Natural killer cell (primary cell): ENCODE data around the gene AK9. TPM values are rescaled to one million over a fixed set of nuclear protein-coding genes. Genes with fewer than 3 reads are reported as not detected.

Experiments
- ATAC-seq, 3 donors: fragments of 150-1000 bp in 2 of 3; fragments of 200-7000 bp in 1 of 3; cut with Tn5 transposase; 1 replicate in 1 of 3; 2 replicates in 2 of 3; pipeline ENCODE4 v1.10.0; 2021; ENCODE audit warnings: mild to moderate bottlenecking in 2 of 3, moderate library complexity in 2 of 3
- DNase-seq, 2 donors: peaks; one replicate each; pipeline versions ENCODE4 v3.0.0 to v3.0.0-alpha.2; 2013 to 2021; ENCODE audit warnings: mixed read lengths in 1 of 2
- H3K27ac ChIP-seq: one replicate; pipeline ENCODE4 v1.5.1; 2013; ENCODE audit warnings: mild to moderate bottlenecking, low read length
- H3K27me3 ChIP-seq: one replicate; pipeline ENCODE4 v1.6.1; 2013; ENCODE audit warnings: low read length; ENCODE audit not compliant: control insufficient read depth, insufficient read depth
- H3K36me3 ChIP-seq: one replicate; pipeline ENCODE4 v1.6.1; 2013; ENCODE audit warnings: low read length; ENCODE audit not compliant: control insufficient read depth, insufficient read depth
- H3K4me1 ChIP-seq: one replicate; pipeline ENCODE4 v1.6.1; 2013; ENCODE audit warnings: low read length; ENCODE audit not compliant: control insufficient read depth, insufficient read depth
- H3K4me3 ChIP-seq: one replicate; pipeline ENCODE4 v1.5.1; 2013; ENCODE audit warnings: low read length
- H3K9me3 ChIP-seq: one replicate; pipeline ENCODE4 v1.6.1; 2013; ENCODE audit warnings: low read length; ENCODE audit not compliant: control insufficient read depth, insufficient read depth
- H3K27ac Mint-ChIP-seq, 2 donors: one replicate each; pipeline ENCODE4 v1.8.0; 2022; ENCODE audit warnings: mild to moderate bottlenecking in 2 of 2, mixed read lengths in 2 of 2, moderate library complexity in 1 of 2
- H3K27me3 Mint-ChIP-seq, 2 donors: one replicate each; pipeline ENCODE4 v1.8.0; 2022; ENCODE audit warnings: low read depth in 2 of 2, mixed read lengths in 2 of 2
- H3K36me3 Mint-ChIP-seq: one replicate; pipeline ENCODE4 v1.8.0; 2022; ENCODE audit warnings: mixed read lengths
- H3K4me1 Mint-ChIP-seq, 2 donors: one replicate each; pipeline ENCODE4 v1.8.0; 2022; ENCODE audit warnings: mixed read lengths in 2 of 2
- H3K4me3 Mint-ChIP-seq: one replicate; pipeline ENCODE4 v1.8.0; 2022; ENCODE audit warnings: mild to moderate bottlenecking, moderate library complexity, mixed read lengths
- H3K9me3 Mint-ChIP-seq, 2 donors: one replicate each; pipeline ENCODE4 v1.8.0; 2022; ENCODE audit warnings: mixed read lengths in 2 of 2
- CTCF ChIP-seq: fragments of 200-600 bp; IDR thresholded peaks from one replicate; pipeline ENCODE4 v1.8.0; 2022; ENCODE audit warnings: antibody characterized with exemption
- WGBS: methylation state at CpG from one replicate; pipeline ENCODE4 v1.1.7; 2013; ENCODE audit warnings: missing lambda C conversion rate; ENCODE audit not compliant: insufficient coverage; 5-methylcytosine and 5-hydroxymethylcytosine counted together
- intact Hi-C: fragments of 100-400 bp; cut with micrococcal nuclease; formaldehyde crosslinking; loops from one replicate; pipeline ENCODE4 v1.14.2; 2022
- total RNA-seq, 4 donors: library from RNA; stranded (reverse); fragments of 120-200 nt in 1 of 4; gene quantifications; one replicate each; pipeline versions ENCODE4 v1.2.3 to v1.2.4, GENCODE V29; 2013 to 2022

AK9 gene
- total RNA-seq, 3 donors from 2014 or later (not counting 1 experiment from before 2014, with no cell fraction given), result 14.0 to 19.2 (median 14.2) TPM

- no peak for TF ChIP-seq CTCF
- Mint-ChIP-seq H3K27me3 (no peaks in the 10 kb centered on the region), H3K9me3 (no peaks in the 10 kb centered on the region), H3K36me3 (peaks cover 7% of the 10 kb centered on the region), H3K27ac (no peak overlapping the region), H3K4me3 (no peak overlapping the region), H3K4me1 (peaks cover 28 to 37% of the 10 kb centered on the region in 2 donors)
- H3K27me3 ChIP-seq, result no peaks in the 10 kb centered on the region
- no peak overlapping the region for H3K4me3 ChIP-seq
- DNase-seq (no peak), ATAC-seq (no peak)
- intact Hi-C loops, result loop anchor here (10.0 kb wide), 1 partner anchor 242 kb away; the partner anchor contains the start of gene MICAL1
- whole genome bisulfite sequencing, result 92% methylated on average over 3 of the region's 5 CpGs
- peaks cover 8% of the 10 kb centered on the region for H3K4me1 ChIP-seq
- no peaks in the 10 kb centered on the region for H3K9me3 ChIP-seq
- peaks cover 6% of the 10 kb centered on the region for H3K36me3 ChIP-seq
- no peak overlapping the region for H3K27ac ChIP-seq
Measured at GRCh38 chr6:109696355-109696754, 5.4 kb upstream of the AK9 start.

GRCh38 chr6:109695468-109695867 lies 4.5 kb upstream of the AK9 start:
- no peak overlapping the region for H3K27ac ChIP-seq
- no peak for ATAC-seq
- Mint-ChIP-seq H3K27me3 (no peaks in the 10 kb centered on the region), H3K27ac (peak overlapping the region in 1 of 2 donors; percentile 41), H3K4me3 (no peak overlapping the region), H3K36me3 (peaks cover 7% of the 10 kb centered on the region), H3K4me1 (peaks cover 29 to 36% of the 10 kb centered on the region in 2 donors), H3K9me3 (no peaks in the 10 kb centered on the region)
- no peaks in the 10 kb centered on the region for H3K9me3 ChIP-seq
- H3K4me1 ChIP-seq, result peaks cover 9% of the 10 kb centered on the region
- no peak for TF ChIP-seq CTCF
- intact Hi-C loops, result loop anchor here (10.0 kb wide), 1 partner anchor 241 kb away; the partner anchor contains the start of gene MICAL1
- H3K27me3 ChIP-seq, result no peaks in the 10 kb centered on the region
- 87% methylated on average over 4 of the region's 4 CpGs for WGBS
- peaks cover 6% of the 10 kb centered on the region for H3K36me3 ChIP-seq
- no peak overlapping the region for H3K4me3 ChIP-seq
- DNase-seq, result peak in 1 of 2 donors; percentile 26

GRCh38 chr6:109693111-109693510 lies 2.1 kb upstream of the AK9 start:
- peaks cover 14% of the 10 kb centered on the region for H3K4me1 ChIP-seq
- Mint-ChIP-seq H3K9me3 (no peaks in the 10 kb centered on the region), H3K4me1 (peaks cover 33 to 47% of the 10 kb centered on the region in 2 donors), H3K4me3 (peak overlapping the region; percentile 46), H3K27ac (no peak overlapping the region), H3K27me3 (no peaks in the 10 kb centered on the region), H3K36me3 (peaks cover 7% of the 10 kb centered on the region)
- intact Hi-C loops, result loop anchor here (10.0 kb wide), 1 partner anchor 238 kb away; the partner anchor contains the start of gene MICAL1
- TF ChIP-seq CTCF, result no peak
- H3K27ac ChIP-seq, result no peak overlapping the region
- ATAC-seq, result no peak
- DNase-seq, result no peak
- H3K4me3 ChIP-seq, result no peak overlapping the region
- peaks cover 6% of the 10 kb centered on the region for H3K36me3 ChIP-seq
- H3K27me3 ChIP-seq, result no peaks in the 10 kb centered on the region
- H3K9me3 ChIP-seq, result no peaks in the 10 kb centered on the region

- no peaks in the 10 kb centered on the region for H3K9me3 Mint-ChIP-seq
- intact Hi-C loops, result loop anchor here (2.0 to 10.0 kb wide), 2 partner anchors 14 to 236 kb away; partner anchors contain the start of gene MICAL1
- H3K4me1 Mint-ChIP-seq, result peaks cover 34 to 44% of the 10 kb centered on the region in 2 donors
- H3K27ac ChIP-seq, result peak overlapping the region; percentile 79
- H3K4me3 ChIP-seq, result peak overlapping the region; percentile 85
- H3K36me3 ChIP-seq, result no peaks in the 10 kb centered on the region
- no peaks in the 10 kb centered on the region for H3K36me3 Mint-ChIP-seq
- H3K27ac Mint-ChIP-seq, result peak overlapping the region; percentile 91 to 92
- ATAC-seq, result peak; percentile 25 to 33 (median 32)
- no peak for TF ChIP-seq CTCF
- WGBS, result 0% methylated on average over 24 of the region's 24 CpGs
- peak overlapping the region; percentile 100 for H3K4me3 Mint-ChIP-seq
- peak; percentile 43 to 72 for DNase-seq
- peaks cover 14% of the 10 kb centered on the region for H3K4me1 ChIP-seq
- H3K9me3 ChIP-seq, result no peaks in the 10 kb centered on the region
- H3K27me3 Mint-ChIP-seq, result no peaks in the 10 kb centered on the region
- H3K27me3 ChIP-seq, result no peaks in the 10 kb centered on the region
Measured at GRCh38 chr6:109690373-109690736, 647 bp downstream of the AK9 start.
